GM12865 (cell line): ENCODE data around the gene PRKAA1.

Source experiments
- DNase-seq: peaks from one replicate; pipeline ENCODE4 v3.0.0; 2010; ENCODE audit warnings: low read depth
- H3K4me3 ChIP-seq: 2 replicates; pipeline ENCODE4 v1.5.1; 2011; ENCODE audit warnings: mild to moderate bottlenecking, low read depth, low read length, control low read depth
- TF ChIP-seq, protein P1 (sequence below): IDR thresholded peaks from 2 replicates; pipeline ENCODE4 v1.5.1; 2011; ENCODE audit warnings: low read length, control low read depth, low read depth, inconsistent platforms; ENCODE audit not compliant: insufficient read depth; ENCODE audit errors: missing control alignments

Gene PRKAA1

DNA sequence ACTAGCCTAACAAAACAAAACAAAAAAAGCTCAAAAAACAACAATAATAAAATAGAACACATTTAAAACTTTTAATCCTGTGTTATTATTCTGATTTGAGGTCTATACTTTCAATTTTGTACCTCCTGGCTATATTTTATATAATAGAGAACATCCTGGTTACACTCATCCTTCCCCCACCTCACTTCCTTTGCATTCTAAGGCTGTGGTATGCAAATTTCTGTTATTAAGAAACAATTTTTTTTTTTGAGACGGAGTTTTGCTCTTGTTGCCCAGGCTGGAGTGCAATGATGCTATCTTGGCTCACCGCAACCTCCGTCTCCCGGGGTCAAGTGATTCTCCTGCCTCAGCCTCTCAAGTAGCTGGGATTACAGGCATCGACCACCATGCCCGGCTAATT is 39.9 kb upstream of the PRKAA1 start:
- DNase-seq: no peak
- H3K4me3 ChIP-seq: no peak overlapping the region
- TF ChIP-seq, protein P1, sequence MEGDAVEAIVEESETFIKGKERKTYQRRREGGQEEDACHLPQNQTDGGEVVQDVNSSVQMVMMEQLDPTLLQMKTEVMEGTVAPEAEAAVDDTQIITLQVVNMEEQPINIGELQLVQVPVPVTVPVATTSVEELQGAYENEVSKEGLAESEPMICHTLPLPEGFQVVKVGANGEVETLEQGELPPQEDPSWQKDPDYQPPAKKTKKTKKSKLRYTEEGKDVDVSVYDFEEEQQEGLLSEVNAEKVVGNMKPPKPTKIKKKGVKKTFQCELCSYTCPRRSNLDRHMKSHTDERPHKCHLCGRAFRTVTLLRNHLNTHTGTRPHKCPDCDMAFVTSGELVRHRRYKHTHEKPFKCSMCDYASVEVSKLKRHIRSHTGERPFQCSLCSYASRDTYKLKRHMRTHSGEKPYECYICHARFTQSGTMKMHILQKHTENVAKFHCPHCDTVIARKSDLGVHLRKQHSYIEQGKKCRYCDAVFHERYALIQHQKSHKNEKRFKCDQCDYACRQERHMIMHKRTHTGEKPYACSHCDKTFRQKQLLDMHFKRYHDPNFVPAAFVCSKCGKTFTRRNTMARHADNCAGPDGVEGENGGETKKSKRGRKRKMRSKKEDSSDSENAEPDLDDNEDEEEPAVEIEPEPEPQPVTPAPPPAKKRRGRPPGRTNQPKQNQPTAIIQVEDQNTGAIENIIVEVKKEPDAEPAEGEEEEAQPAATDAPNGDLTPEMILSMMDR: no peak

DNA sequence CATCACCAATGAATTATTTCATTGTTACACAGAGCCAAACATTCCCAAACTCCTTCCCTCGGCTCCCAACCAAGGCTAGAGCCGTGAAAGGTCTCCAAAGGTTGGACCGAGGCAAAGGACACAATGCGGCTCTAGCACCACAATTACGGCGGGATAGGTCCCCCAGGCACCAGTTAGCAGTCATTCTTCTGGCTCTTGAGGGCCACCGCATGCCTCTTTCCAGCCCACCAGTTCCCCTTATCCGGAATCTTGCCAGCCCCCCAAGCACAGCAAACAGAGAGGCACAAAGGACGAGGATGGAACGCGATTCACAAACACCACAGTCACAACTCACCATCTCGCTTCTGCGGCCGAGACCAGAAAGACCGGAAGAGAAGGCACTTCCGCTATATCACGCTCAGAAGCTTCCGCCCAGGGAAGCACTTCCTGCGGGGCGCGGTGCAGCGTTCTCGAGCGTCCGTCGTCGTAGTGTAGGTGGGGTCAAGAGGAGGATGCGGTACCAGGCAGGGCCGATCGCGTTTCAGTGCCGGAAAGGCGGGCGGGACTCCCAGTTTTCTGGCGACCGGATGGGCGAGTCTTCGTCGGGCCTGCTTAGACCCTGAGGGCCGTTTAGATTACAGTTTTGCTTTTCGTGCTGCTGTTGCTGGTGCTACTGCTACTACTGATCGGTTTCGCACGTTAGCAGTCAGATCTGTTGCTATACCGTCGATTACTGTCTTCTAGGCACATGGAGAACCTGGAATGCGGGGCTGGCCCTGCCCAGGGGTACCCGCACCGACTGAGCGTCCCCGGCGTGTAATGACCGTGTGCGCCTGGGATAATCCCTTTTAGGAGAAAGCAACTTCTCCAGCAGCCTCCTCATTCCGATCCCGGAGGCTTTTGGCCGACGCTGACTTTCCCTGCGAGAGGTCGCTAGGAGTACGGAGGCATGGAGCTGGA is 36.9 kb upstream of the PRKAA1 start, which contains the start of gene RPL37:
TSS of gene RPL37 (minus strand) at position 374 of the 939 bp plus-strand sequence. CDS start at position 337, 37 bp downstream.
- peak; percentile 99 for DNase-seq
- TF ChIP-seq, protein P1: no peak
- peak within 1 kb of the TSS; percentile 68 for H3K4me3 ChIP-seq

DNA sequence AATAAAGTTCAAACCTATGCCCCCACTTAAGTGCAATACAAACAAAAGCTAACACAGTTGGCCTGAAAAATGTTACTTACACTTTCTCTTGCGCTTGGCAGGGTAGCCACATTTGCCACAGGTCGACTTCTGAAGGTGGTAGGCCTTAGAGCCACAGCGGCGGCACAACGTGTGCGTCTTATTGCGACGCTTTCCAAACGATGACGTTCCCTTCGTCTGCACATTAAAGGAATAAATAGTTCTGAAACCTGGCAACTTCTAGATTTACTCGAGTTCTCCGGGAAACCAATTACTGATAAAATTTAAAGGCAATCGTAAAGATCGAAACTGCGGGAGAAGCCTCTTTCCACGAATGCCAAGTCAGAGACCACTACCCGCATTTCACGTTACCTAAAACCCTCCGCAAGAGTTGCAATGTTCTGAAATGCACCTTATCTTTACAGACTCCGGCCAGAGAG is 36.2 kb upstream of the PRKAA1 start:
- peak; percentile 69 for DNase-seq
- peak overlapping the region; percentile 68 for H3K4me3 ChIP-seq
- TF ChIP-seq, protein P1: no peak

- H3K4me3 ChIP-seq: peak overlapping the region; percentile 68
- DNase-seq: no peak
- TF ChIP-seq, protein P1: no peak
Measured at GRCh38 chr5:40833712-40834229, 35.6 kb upstream of the PRKAA1 start.

DNA sequence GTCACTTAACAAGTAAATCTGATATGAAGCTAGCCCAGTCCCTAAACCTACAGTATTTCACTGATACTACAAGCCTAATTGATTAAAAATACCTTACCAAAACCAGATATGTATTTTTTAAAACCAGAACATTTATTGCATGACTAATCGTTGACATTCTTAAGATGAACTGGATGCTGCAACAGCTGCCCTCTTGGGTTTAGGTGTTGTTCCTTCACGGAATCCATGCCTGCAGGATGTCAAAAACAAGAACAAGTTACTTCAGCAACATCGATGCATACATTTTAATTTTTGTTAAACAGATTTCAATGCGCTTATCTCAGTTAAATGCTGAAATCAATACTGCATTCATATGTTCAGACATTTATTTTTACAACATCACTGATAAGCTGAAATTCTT is 34.2 kb upstream of the PRKAA1 start:
- DNase-seq: no peak
- TF ChIP-seq, protein P1: no peak
- H3K4me3 ChIP-seq: peak overlapping the region; percentile 68

- no peak overlapping the region for H3K4me3 ChIP-seq
- TF ChIP-seq, protein P1: no peak
- DNase-seq: peak; percentile 49
Measured at GRCh38 chr5:40831346-40832210, 33.4 kb upstream of the PRKAA1 start.
